Astrocyte (in vitro differentiated cells and primary cell): Measurements from ENCODE around the gene TIMM10. TPM values are rescaled to one million over a fixed set of nuclear protein-coding genes. Genes with fewer than 3 reads are reported as not detected.
A peak's percentile ranks its signal among the peaks of the same experiment; 100 is the strongest.

ENCODE experiments used
- DNase-seq: peaks from one replicate; pipeline ENCODE4 v3.0.0-alpha.2; 2010; ENCODE audit warnings: low read depth
- FAIRE-seq: peaks from 2 replicates; lab custom pipeline; 2011; peaks lifted over from hg19 to GRCh38; lab: Jason Lieb, UNC
- H2AFZ ChIP-seq: 2 replicates; pipeline ENCODE4 v1.6.0; 2012; ENCODE audit warnings: low read depth, low read length, inconsistent platforms
- H3K27ac ChIP-seq: 2 replicates; pipeline ENCODE4 v1.5.1; 2011; ENCODE audit warnings: low read depth, low read length, inconsistent platforms
- H3K27me3 ChIP-seq: 2 replicates; pipeline ENCODE4 v1.6.0; 2011; ENCODE audit warnings: low read length, inconsistent platforms; ENCODE audit not compliant: insufficient read depth
- H3K36me3 ChIP-seq: 2 replicates; pipeline ENCODE4 v1.5.1; 2011; ENCODE audit warnings: low read length, inconsistent platforms; ENCODE audit not compliant: insufficient read depth
- H3K4me1 ChIP-seq: 2 replicates; pipeline ENCODE4 v1.5.1; 2011; ENCODE audit warnings: low read length, inconsistent platforms; ENCODE audit not compliant: insufficient read depth
- H3K4me2 ChIP-seq: 2 replicates; pipeline ENCODE4 v1.6.0; 2012; ENCODE audit warnings: low read length, inconsistent platforms
- H3K4me3 ChIP-seq: 2 replicates; pipeline ENCODE4 v1.5.1; 2011; ENCODE audit warnings: low read depth, mild to moderate bottlenecking, low read length, inconsistent platforms; ENCODE audit not compliant: insufficient read depth
- H3K79me2 ChIP-seq: 2 replicates; pipeline ENCODE4 v1.6.0; 2012; ENCODE audit warnings: mild to moderate bottlenecking, low read length, inconsistent platforms; ENCODE audit not compliant: insufficient read depth
- H3K9ac ChIP-seq: 2 replicates; pipeline ENCODE4 v1.6.0; 2012; ENCODE audit warnings: mild to moderate bottlenecking, low read length, inconsistent platforms
- H3K9me3 ChIP-seq: 2 replicates; pipeline ENCODE4 v1.5.1; 2012; ENCODE audit warnings: low read depth, mild to moderate bottlenecking, low read length, inconsistent platforms; ENCODE audit not compliant: insufficient read depth
- H4K20me1 ChIP-seq: 2 replicates; pipeline ENCODE4 v1.6.0; 2012; ENCODE audit warnings: low read length, inconsistent platforms; ENCODE audit not compliant: insufficient read depth
- H3K27ac Mint-ChIP-seq: one replicate; pipeline ENCODE4 v1.8.0; 2021; ENCODE audit warnings: mild to moderate bottlenecking, mixed read lengths; ENCODE audit not compliant: unreplicated experiment
- H3K27me3 Mint-ChIP-seq: one replicate; pipeline ENCODE4 v1.8.0; 2021; ENCODE audit warnings: low read depth, mixed read lengths; ENCODE audit not compliant: unreplicated experiment
- H3K36me3 Mint-ChIP-seq: one replicate; pipeline ENCODE4 v1.8.0; 2021; ENCODE audit warnings: low read depth, mixed read lengths; ENCODE audit not compliant: unreplicated experiment
- H3K4me1 Mint-ChIP-seq: one replicate; pipeline ENCODE4 v1.8.0; 2021; ENCODE audit warnings: low read depth, mixed read lengths; ENCODE audit not compliant: unreplicated experiment
- H3K4me3 Mint-ChIP-seq: one replicate; pipeline ENCODE4 v1.8.0; 2021; ENCODE audit warnings: mild to moderate bottlenecking, moderate library complexity, mixed read lengths; ENCODE audit not compliant: unreplicated experiment
- H3K9me3 Mint-ChIP-seq: one replicate; pipeline ENCODE4 v1.8.0; 2021; ENCODE audit warnings: mild to moderate bottlenecking, mixed read lengths; ENCODE audit not compliant: unreplicated experiment
- EZH2 ChIP-seq: IDR thresholded peaks from 2 replicates; pipeline ENCODE4 v1.6.1; 2012; ENCODE audit warnings: mild to moderate bottlenecking, low read length, inconsistent platforms; ENCODE audit not compliant: insufficient read depth
- total RNA-seq: library from RNA; stranded (reverse); gene quantifications from 2 replicates; pipeline ENCODE4 v1.2.1, GENCODE V29; 2021
- TF ChIP-seq, protein P1 (sequence below): IDR thresholded peaks from 2 replicates; pipeline ENCODE4 v1.5.1; 2011; ENCODE audit warnings: low read depth, mild to moderate bottlenecking, inconsistent platforms, low read length, moderate library complexity; ENCODE audit not compliant: insufficient read depth

TIMM10 gene
- total RNA-seq, 1 donor from 2014 or later: 56.1 TPM

GRCh38 chr11:57504511-57504910 is 26.0 kb downstream of the TIMM10 start:
- no peaks in the 10 kb centered on the region for H3K9me3 Mint-ChIP-seq
- no peak for FAIRE-seq

GRCh38 chr11:57502870-57503269 is 27.7 kb downstream of the TIMM10 start:
- Histone ChIP-seq H3K9me3 (no peaks in the 10 kb centered on the region), H3K9ac (no peak overlapping the region), H2AFZ (no peak overlapping the region), H3K4me1 (peaks cover 6% of the 10 kb centered on the region), H3K79me2 (no peaks in the 10 kb centered on the region), H3K4me3 (no peak overlapping the region), H3K27me3 (no peaks in the 10 kb centered on the region), H3K27ac (no peak overlapping the region), H3K36me3 (no peaks in the 10 kb centered on the region), H4K20me1 (no peaks in the 10 kb centered on the region), H3K4me2 (no peak overlapping the region)
- H3K9me3 Mint-ChIP-seq: no peaks in the 10 kb centered on the region
- no peak for FAIRE-seq
- peaks cover 9% of the 10 kb centered on the region for H3K27me3 Mint-ChIP-seq
- TF ChIP-seq EZH2: no peak
- no peak for DNase-seq
- no peak overlapping the region for H3K27ac Mint-ChIP-seq
- no peak overlapping the region for H3K4me3 Mint-ChIP-seq
- no peaks in the 10 kb centered on the region for H3K4me1 Mint-ChIP-seq
- peaks cover 6% of the 10 kb centered on the region for H3K36me3 Mint-ChIP-seq

More at GRCh38 chr11:57504511-57504910, 26.0 kb downstream of the TIMM10 start:
- no peaks in the 10 kb centered on the region for H3K79me2 ChIP-seq
- TF ChIP-seq, protein P1, sequence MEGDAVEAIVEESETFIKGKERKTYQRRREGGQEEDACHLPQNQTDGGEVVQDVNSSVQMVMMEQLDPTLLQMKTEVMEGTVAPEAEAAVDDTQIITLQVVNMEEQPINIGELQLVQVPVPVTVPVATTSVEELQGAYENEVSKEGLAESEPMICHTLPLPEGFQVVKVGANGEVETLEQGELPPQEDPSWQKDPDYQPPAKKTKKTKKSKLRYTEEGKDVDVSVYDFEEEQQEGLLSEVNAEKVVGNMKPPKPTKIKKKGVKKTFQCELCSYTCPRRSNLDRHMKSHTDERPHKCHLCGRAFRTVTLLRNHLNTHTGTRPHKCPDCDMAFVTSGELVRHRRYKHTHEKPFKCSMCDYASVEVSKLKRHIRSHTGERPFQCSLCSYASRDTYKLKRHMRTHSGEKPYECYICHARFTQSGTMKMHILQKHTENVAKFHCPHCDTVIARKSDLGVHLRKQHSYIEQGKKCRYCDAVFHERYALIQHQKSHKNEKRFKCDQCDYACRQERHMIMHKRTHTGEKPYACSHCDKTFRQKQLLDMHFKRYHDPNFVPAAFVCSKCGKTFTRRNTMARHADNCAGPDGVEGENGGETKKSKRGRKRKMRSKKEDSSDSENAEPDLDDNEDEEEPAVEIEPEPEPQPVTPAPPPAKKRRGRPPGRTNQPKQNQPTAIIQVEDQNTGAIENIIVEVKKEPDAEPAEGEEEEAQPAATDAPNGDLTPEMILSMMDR: no peak
- no peak for TF ChIP-seq EZH2
- no peaks in the 10 kb centered on the region for H3K4me1 Mint-ChIP-seq
- no peak overlapping the region for H3K4me2 ChIP-seq
- no peak for DNase-seq
- no peak overlapping the region for H3K27ac ChIP-seq
- H3K27me3 ChIP-seq: no peaks in the 10 kb centered on the region
- peaks cover 9% of the 10 kb centered on the region for H3K27me3 Mint-ChIP-seq
- H3K4me1 ChIP-seq: peaks cover 3% of the 10 kb centered on the region
- H3K36me3 Mint-ChIP-seq: peaks cover 6% of the 10 kb centered on the region
- H2AFZ ChIP-seq: peak overlapping the region; percentile 2
- no peaks in the 10 kb centered on the region for H4K20me1 ChIP-seq
- H3K36me3 ChIP-seq: no peaks in the 10 kb centered on the region
- no peak overlapping the region for H3K4me3 ChIP-seq
- H3K9me3 ChIP-seq: no peaks in the 10 kb centered on the region
- no peak overlapping the region for H3K27ac Mint-ChIP-seq
- no peak overlapping the region for H3K9ac ChIP-seq
- no peak overlapping the region for H3K4me3 Mint-ChIP-seq

- H3K4me3 Mint-ChIP-seq: no peak overlapping the region
- Histone ChIP-seq H4K20me1 (no peaks in the 10 kb centered on the region), H3K27ac (no peak overlapping the region), H3K36me3 (no peaks in the 10 kb centered on the region), H3K9me3 (no peaks in the 10 kb centered on the region), H3K9ac (no peak overlapping the region), H3K79me2 (no peaks in the 10 kb centered on the region), H3K4me1 (peaks cover 6% of the 10 kb centered on the region), H3K27me3 (no peaks in the 10 kb centered on the region), H2AFZ (no peak overlapping the region), H3K4me2 (no peak overlapping the region), H3K4me3 (no peak overlapping the region)
- peaks cover 14% of the 10 kb centered on the region for H3K27me3 Mint-ChIP-seq
- no peak for FAIRE-seq
- DNase-seq: no peak
- no peaks in the 10 kb centered on the region for H3K4me1 Mint-ChIP-seq
- H3K27ac Mint-ChIP-seq: no peak overlapping the region
- no peak for TF ChIP-seq EZH2
- TF ChIP-seq, protein P1: no peak
- H3K9me3 Mint-ChIP-seq: no peaks in the 10 kb centered on the region
- peaks cover 8% of the 10 kb centered on the region for H3K36me3 Mint-ChIP-seq
Observed at GRCh38 chr11:57502376-57502775, 28.2 kb downstream of the TIMM10 start.
